MM.1S (cell line): ENCODE measurements around the gene BRD4.

Experiments
- DNase-seq: peaks from one replicate; pipeline ENCODE4 v3.0.0-alpha.2; 2015
- H2AFZ ChIP-seq: fragments of 300-600 bp; sonication (generic); 2 replicates; pipeline ENCODE4 v1.6.0; 2016; ENCODE audit warnings: antibody characterized with exemption, low read length
- H3F3A ChIP-seq: fragments of 300-600 bp; sonication (generic); 2 replicates; pipeline ENCODE4 v1.6.1; 2016; ENCODE audit warnings: mild to moderate bottlenecking, antibody characterized with exemption, low read length, moderate library complexity, mixed read lengths; ENCODE audit not compliant: insufficient read depth
- H3K27ac ChIP-seq: fragments of 300-600 bp; sonication (generic); 2 replicates; pipeline ENCODE4 v1.5.1; 2016; ENCODE audit warnings: mild to moderate bottlenecking, low read length
- H3K27me3 ChIP-seq: fragments of 300-600 bp; sonication (generic); replicated peaks from 2 replicates; pipeline ENCODE4 v1.6.0; 2016; ENCODE audit warnings: low read length; ENCODE audit not compliant: insufficient read depth
- H3K36me3 ChIP-seq: fragments of 300-600 bp; sonication (generic); replicated peaks from 2 replicates; pipeline ENCODE4 v1.6.1; 2016; ENCODE audit warnings: mild to moderate bottlenecking, low read length, mixed read lengths; ENCODE audit not compliant: insufficient read depth
- H3K4me1 ChIP-seq: fragments of 300-600 bp; sonication (generic); 2 replicates; pipeline ENCODE4 v1.6.1; 2016; ENCODE audit warnings: low read length, mixed read lengths
- H3K4me2 ChIP-seq: fragments of 300-600 bp; sonication (generic); 2 replicates; pipeline ENCODE4 v1.6.0; 2016; ENCODE audit warnings: low read depth, low read length
- H3K4me3 ChIP-seq: fragments of 300-600 bp; sonication (generic); 2 replicates; pipeline ENCODE4 v1.5.1; 2016; ENCODE audit warnings: low read length, mixed read lengths
- H3K79me2 ChIP-seq: fragments of 300-600 bp; sonication (generic); 2 replicates; pipeline ENCODE4 v1.6.1; 2016; ENCODE audit warnings: mixed run types, low read length, mixed read lengths
- H3K9ac ChIP-seq: fragments of 300-600 bp; sonication (generic); 2 replicates; pipeline ENCODE4 v1.6.1; 2016; ENCODE audit warnings: low read length, mixed read lengths
- H3K9me2 ChIP-seq: fragments of 300-600 bp; sonication (generic); replicated peaks from 2 replicates; pipeline ENCODE4 v1.6.1; 2016; ENCODE audit warnings: mild to moderate bottlenecking, low read length, mixed read lengths; ENCODE audit not compliant: insufficient read depth
- H3K9me3 ChIP-seq: fragments of 300-600 bp; sonication (generic); replicated peaks from 2 replicates; pipeline ENCODE4 v1.6.1; 2016; ENCODE audit warnings: mild to moderate bottlenecking, low read length, mixed read lengths; ENCODE audit not compliant: insufficient read depth
- H4K20me1 ChIP-seq: fragments of 300-600 bp; sonication (generic); 2 replicates; pipeline ENCODE4 v1.6.1; 2016; ENCODE audit warnings: mild to moderate bottlenecking, low read length, moderate library complexity, mixed read lengths; ENCODE audit not compliant: insufficient read depth
- EZH2 ChIP-seq: fragments of 300-600 bp; sonication (generic); optimal IDR thresholded peaks from 2 replicates; pipeline ENCODE3; 2017; ENCODE audit warnings: low read depth, mild to moderate bottlenecking, antibody characterized with exemption, low read length, mixed read lengths
- EZH2phosphoT487 ChIP-seq: fragments of 300-600 bp; sonication (generic); IDR thresholded peaks from 2 replicates; pipeline ENCODE4 v1.6.1; 2018; ENCODE audit warnings: antibody characterized with exemption, low read length
- TF ChIP-seq, protein P1 (sequence below): fragments of 300-600 bp; sonication (generic); IDR thresholded peaks from 2 replicates; pipeline ENCODE4 v1.5.1; 2016; ENCODE audit warnings: antibody characterized with exemption, low read length, mixed read lengths

BRD4 gene

DNA sequence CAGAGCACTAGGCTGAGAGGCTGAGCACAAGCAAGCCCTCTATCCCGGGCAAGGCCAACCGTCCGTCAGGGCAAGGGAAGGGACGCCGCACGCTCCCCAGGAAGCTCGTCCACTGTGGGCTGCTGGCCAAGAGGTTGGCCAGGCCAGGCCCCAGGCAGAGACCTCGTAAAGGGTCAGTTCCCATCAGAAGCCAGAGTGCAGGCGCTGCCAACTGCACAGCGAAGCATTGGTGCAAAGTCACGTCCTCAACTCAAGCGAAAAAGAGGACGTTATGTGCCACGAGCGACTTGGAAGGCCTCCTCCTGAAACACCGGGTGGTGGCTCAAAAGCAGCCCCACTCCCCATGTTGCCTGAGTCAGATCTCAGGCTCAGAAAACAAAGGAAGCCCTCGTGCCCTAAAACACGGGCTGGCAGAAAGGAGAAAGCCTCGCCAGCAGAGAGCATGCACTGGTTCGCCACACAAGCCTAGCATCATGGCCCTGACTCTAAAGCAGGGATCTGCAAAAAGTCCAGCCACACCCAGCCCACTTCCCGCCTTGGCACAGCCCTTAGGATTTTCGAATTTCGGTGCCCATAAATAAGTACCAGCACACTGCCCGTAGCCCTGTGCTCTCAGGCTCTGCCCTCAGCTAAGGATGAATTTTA is 42.6 kb upstream of the BRD4 start:
- no peaks in the 10 kb centered on the region for H3K27me3 ChIP-seq
- H3K4me1 ChIP-seq, result 0 out of 2 replicates have a peak, but pooled peaks cover 3% of the 10 kb centered on the region
- peaks cover 92% of the 10 kb centered on the region for H3K79me2 ChIP-seq
- peaks cover 27% of the 10 kb centered on the region for H4K20me1 ChIP-seq
- H3K4me3 ChIP-seq, result no peak overlapping the region
- TF ChIP-seq EZH2phosphoT487 (no peak), EZH2 (no peak)
- TF ChIP-seq, protein P1, sequence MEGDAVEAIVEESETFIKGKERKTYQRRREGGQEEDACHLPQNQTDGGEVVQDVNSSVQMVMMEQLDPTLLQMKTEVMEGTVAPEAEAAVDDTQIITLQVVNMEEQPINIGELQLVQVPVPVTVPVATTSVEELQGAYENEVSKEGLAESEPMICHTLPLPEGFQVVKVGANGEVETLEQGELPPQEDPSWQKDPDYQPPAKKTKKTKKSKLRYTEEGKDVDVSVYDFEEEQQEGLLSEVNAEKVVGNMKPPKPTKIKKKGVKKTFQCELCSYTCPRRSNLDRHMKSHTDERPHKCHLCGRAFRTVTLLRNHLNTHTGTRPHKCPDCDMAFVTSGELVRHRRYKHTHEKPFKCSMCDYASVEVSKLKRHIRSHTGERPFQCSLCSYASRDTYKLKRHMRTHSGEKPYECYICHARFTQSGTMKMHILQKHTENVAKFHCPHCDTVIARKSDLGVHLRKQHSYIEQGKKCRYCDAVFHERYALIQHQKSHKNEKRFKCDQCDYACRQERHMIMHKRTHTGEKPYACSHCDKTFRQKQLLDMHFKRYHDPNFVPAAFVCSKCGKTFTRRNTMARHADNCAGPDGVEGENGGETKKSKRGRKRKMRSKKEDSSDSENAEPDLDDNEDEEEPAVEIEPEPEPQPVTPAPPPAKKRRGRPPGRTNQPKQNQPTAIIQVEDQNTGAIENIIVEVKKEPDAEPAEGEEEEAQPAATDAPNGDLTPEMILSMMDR, result no peak
- H2AFZ ChIP-seq, result no peak overlapping the region
- H3K9me2 ChIP-seq, result no peaks in the 10 kb centered on the region
- DNase-seq, result no peak
- no peaks in the 10 kb centered on the region for H3K9me3 ChIP-seq
- no peak overlapping the region for H3K27ac ChIP-seq
- peaks cover 10% of the 10 kb centered on the region; the same call in 1 of the 2 replicates for H3F3A ChIP-seq
- H3K36me3 ChIP-seq, result 0 out of 2 replicates have a peak, but pooled peaks cover 11% of the 10 kb centered on the region
- no peak overlapping the region for H3K9ac ChIP-seq
- H3K4me2 ChIP-seq, result no peak overlapping the region

DNA sequence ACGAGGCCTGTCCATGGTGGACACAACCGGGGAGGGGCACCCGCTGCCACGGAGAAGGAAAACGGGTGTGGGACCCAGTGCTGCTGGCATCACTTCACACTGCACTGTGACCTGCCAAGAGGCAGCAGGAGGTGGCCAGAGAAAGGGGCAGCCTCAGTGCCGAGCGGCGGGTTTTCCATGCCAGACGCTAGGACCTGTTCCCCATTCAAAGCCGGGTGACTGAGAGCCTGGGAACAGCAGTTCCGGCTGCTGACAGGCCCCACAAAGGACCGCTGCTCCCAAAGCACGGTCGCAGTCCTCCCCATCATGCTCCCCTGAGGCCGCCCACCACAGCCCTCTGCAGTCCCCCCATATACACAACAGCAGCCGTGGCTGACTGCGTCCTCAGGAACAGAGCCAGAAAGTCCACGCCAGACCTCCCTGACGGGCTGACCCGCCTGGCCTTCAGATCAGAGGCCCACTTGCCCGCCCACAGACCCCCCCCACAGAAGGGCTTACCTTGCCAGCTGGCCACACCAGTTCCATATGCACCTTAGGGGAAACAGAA is 41.8 kb upstream of the BRD4 start:
- H2AFZ ChIP-seq, result no peak overlapping the region
- 0 out of 2 replicates have a peak, but pooled peaks cover 3% of the 10 kb centered on the region for H3K4me1 ChIP-seq
- no peak overlapping the region for H3K9ac ChIP-seq
- no peaks in the 10 kb centered on the region for H3K9me2 ChIP-seq
- TF ChIP-seq EZH2 (no peak), EZH2phosphoT487 (no peak)
- TF ChIP-seq, protein P1, result no peak
- H3K36me3 ChIP-seq, result 0 out of 2 replicates have a peak, but pooled peaks cover 11% of the 10 kb centered on the region
- no peak overlapping the region for H3K4me2 ChIP-seq
- H4K20me1 ChIP-seq, result peaks cover 27% of the 10 kb centered on the region
- DNase-seq, result no peak
- H3K4me3 ChIP-seq, result no peak overlapping the region
- peaks cover 9% of the 10 kb centered on the region; the same call in 1 of the 2 replicates for H3F3A ChIP-seq
- no peaks in the 10 kb centered on the region for H3K9me3 ChIP-seq
- no peak overlapping the region for H3K27ac ChIP-seq
- no peaks in the 10 kb centered on the region for H3K27me3 ChIP-seq
- H3K79me2 ChIP-seq, result peaks cover 95% of the 10 kb centered on the region

DNA sequence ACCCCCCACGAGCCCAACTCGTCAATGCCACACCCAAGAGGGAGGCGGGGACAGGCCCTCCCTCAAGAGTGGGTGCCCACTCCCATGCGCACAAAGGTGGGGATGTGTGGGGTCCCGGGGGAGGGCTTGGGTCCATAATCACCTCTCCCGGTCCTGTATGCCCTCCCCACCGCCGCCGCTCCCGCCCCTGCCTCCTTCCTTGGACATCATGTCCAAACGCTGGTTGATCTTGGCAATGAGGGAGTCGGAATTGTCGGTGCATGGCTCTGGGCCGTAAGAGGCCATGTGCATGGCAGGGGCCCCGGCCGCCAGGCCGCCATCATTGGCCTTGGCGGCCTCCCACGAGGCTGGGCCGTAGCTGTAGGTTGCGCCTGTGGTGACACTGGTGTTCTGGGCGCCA is 41.3 kb upstream of the BRD4 start:
- H3F3A ChIP-seq, result peaks cover 6% of the 10 kb centered on the region; the same call in 1 of the 2 replicates
- H3K4me2 ChIP-seq, result no peak overlapping the region
- H3K27me3 ChIP-seq, result no peaks in the 10 kb centered on the region
- H3K9ac ChIP-seq, result no peak overlapping the region
- peaks cover 11% of the 10 kb centered on the region; the same call in 1 of the 2 replicates for H3K36me3 ChIP-seq
- H3K27ac ChIP-seq, result no peak overlapping the region
- DNase-seq, result no peak
- no peak overlapping the region for H2AFZ ChIP-seq
- H3K9me3 ChIP-seq, result no peaks in the 10 kb centered on the region
- no peak for TF ChIP-seq EZH2phosphoT487
- no peak for TF ChIP-seq EZH2
- TF ChIP-seq, protein P1, result no peak
- 0 out of 2 replicates have a peak, but pooled peaks cover 3% of the 10 kb centered on the region for H3K4me1 ChIP-seq
- H3K79me2 ChIP-seq, result peaks cover 94% of the 10 kb centered on the region
- peaks cover 27% of the 10 kb centered on the region for H4K20me1 ChIP-seq
- H3K4me3 ChIP-seq, result no peak overlapping the region
- no peaks in the 10 kb centered on the region for H3K9me2 ChIP-seq
